PFSK-1 (cell line): ENCODE results near the gene MID1IP1.

ENCODE experiments used
- FOXP2 ChIP-seq: optimal IDR thresholded peaks from 2 replicates; pipeline ENCODE3; 2011; ENCODE audit warnings: borderline replicate concordance, control low read depth, inconsistent platforms; ENCODE audit not compliant: insufficient read depth; ENCODE audit errors: extremely low read length, extremely low read depth
- POLR2AphosphoS5 ChIP-seq: IDR thresholded peaks from 2 replicates; pipeline ENCODE4 v1.6.1; 2012; ENCODE audit warnings: low read depth, mild to moderate bottlenecking, control low read depth, low read length, moderate library complexity
- SIN3A ChIP-seq: IDR thresholded peaks from 2 replicates; pipeline ENCODE4 v1.6.1; 2012; ENCODE audit warnings: mild to moderate bottlenecking, low read length, moderate library complexity, borderline replicate concordance; ENCODE audit not compliant: insufficient read depth
- TAF1 ChIP-seq: IDR thresholded peaks from 2 replicates; pipeline ENCODE4 v1.6.1; 2012; ENCODE audit warnings: low read length, control low read depth, borderline replicate concordance; ENCODE audit not compliant: insufficient read depth
- TF ChIP-seq, protein P1 (sequence below), 2 experiments: IDR thresholded peaks; 2 replicates each; pipeline versions ENCODE4 v1.6.1 to v1.8.0; 2011 to 2012; ENCODE audit warnings: low read depth in 2 of 2, low read length in 2 of 2, control low read depth in 1 of 2, inconsistent platforms in 1 of 2, mild to moderate bottlenecking in 1 of 2, moderate library complexity in 1 of 2; ENCODE audit not compliant: insufficient read depth in 1 of 2

Gene MID1IP1

DNA sequence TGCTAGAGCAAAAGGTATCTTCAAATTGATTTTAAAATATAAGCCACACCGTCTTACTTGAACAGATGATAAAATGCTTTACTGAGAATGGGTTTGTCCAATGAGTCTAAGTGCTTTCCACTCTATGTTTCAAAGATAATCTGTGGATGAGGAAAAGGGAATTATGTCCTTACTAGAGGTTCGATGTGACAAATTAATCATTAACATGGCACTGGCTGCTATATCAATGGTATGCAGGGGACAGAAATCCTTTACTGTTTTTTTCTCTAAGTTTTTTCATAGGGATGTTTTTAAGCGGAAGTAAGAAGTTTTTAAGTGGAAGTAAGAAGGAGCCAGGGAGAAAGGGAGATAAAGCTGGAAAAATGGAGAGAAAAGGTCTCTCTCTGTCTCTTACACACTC is 38.0 kb downstream of the MID1IP1 start:
- no peak for TF ChIP-seq SIN3A
- TF ChIP-seq, protein P1, sequence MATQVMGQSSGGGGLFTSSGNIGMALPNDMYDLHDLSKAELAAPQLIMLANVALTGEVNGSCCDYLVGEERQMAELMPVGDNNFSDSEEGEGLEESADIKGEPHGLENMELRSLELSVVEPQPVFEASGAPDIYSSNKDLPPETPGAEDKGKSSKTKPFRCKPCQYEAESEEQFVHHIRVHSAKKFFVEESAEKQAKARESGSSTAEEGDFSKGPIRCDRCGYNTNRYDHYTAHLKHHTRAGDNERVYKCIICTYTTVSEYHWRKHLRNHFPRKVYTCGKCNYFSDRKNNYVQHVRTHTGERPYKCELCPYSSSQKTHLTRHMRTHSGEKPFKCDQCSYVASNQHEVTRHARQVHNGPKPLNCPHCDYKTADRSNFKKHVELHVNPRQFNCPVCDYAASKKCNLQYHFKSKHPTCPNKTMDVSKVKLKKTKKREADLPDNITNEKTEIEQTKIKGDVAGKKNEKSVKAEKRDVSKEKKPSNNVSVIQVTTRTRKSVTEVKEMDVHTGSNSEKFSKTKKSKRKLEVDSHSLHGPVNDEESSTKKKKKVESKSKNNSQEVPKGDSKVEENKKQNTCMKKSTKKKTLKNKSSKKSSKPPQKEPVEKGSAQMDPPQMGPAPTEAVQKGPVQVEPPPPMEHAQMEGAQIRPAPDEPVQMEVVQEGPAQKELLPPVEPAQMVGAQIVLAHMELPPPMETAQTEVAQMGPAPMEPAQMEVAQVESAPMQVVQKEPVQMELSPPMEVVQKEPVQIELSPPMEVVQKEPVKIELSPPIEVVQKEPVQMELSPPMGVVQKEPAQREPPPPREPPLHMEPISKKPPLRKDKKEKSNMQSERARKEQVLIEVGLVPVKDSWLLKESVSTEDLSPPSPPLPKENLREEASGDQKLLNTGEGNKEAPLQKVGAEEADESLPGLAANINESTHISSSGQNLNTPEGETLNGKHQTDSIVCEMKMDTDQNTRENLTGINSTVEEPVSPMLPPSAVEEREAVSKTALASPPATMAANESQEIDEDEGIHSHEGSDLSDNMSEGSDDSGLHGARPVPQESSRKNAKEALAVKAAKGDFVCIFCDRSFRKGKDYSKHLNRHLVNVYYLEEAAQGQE (IDR thresholded peaks at IDR 0.05; ENCODE audit: insufficient read depth in 1 of 2, low read depth in 2 of 2, low read length in 2 of 2): no peak
- no peak for TF ChIP-seq TAF1
- no peak for TF ChIP-seq FOXP2
- no peak for TF ChIP-seq POLR2AphosphoS5

DNA sequence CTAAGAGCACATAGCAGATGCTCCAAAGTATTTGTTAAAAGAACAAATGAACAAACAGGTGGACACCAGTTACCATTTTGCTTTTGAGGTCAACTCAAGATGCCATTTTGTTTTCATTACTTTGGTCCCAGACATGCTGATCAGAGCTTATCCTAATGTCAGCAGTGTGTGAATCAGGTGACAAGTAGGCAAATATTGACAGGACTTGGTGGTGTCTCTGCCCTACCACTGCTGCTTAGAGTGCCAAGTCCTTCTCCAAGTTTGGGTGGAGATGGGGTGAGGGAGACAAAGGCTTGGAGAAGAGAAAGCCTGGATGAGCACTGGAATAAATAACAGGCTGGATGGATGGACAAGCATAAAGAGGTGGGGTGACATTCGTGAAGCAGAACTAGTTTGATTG is 38.7 kb downstream of the MID1IP1 start:
- TF ChIP-seq TAF1 (no peak), POLR2AphosphoS5 (no peak), SIN3A (no peak), FOXP2 (no peak)
- TF ChIP-seq, protein P1 (IDR thresholded peaks at IDR 0.05; ENCODE audit: insufficient read depth in 1 of 2, low read depth in 2 of 2, low read length in 2 of 2): no peak

DNA sequence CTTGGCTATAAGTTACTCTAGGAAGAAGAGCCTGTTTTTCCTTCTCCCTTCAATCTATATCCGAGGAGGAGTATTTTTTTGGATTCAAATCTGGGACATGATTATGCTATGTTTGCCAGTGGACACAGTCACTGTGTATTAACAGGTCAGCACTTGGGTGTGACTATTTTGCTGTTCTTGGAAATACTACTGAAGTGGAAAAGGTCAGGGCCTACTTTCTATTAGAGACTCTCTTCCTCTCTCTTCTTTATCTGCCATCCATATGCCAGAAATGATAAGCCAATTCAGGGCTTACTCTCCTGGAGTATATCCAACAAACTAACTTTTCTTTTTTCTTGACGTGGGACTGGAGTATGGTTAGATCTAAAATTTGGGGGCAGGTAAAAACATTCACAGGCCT is 40.5 kb downstream of the MID1IP1 start:
- TF ChIP-seq POLR2AphosphoS5 (no peak), FOXP2 (no peak), TAF1 (no peak), SIN3A (no peak)
- TF ChIP-seq, protein P1 (IDR thresholded peaks at IDR 0.05; ENCODE audit: insufficient read depth in 1 of 2, low read depth in 2 of 2, low read length in 2 of 2): no peak

DNA sequence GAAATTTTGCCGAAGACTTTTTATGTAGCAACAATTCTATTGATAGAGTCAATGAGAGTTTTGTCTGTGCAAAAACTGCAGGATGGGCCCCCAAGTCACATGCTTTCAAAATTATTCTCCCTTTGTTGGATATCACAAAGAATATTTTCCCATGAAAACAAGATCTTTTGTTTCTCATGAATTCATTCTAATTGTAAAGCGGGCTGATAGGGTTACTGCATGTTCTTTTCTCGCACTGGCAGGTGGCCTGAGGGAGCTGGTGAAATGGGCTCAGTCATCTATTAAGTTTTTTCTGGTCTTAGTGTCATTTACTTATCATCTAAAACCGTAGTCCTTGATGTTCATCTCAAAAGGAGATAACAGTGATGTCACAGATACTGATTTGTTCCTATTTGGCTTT is 44.2 kb downstream of the MID1IP1 start:
- no peak for TF ChIP-seq TAF1
- TF ChIP-seq POLR2AphosphoS5: no peak
- no peak for TF ChIP-seq FOXP2
- TF ChIP-seq SIN3A: no peak
- TF ChIP-seq, protein P1 (IDR thresholded peaks at IDR 0.05; ENCODE audit: insufficient read depth in 1 of 2, low read depth in 2 of 2, low read length in 2 of 2): no peak

DNA sequence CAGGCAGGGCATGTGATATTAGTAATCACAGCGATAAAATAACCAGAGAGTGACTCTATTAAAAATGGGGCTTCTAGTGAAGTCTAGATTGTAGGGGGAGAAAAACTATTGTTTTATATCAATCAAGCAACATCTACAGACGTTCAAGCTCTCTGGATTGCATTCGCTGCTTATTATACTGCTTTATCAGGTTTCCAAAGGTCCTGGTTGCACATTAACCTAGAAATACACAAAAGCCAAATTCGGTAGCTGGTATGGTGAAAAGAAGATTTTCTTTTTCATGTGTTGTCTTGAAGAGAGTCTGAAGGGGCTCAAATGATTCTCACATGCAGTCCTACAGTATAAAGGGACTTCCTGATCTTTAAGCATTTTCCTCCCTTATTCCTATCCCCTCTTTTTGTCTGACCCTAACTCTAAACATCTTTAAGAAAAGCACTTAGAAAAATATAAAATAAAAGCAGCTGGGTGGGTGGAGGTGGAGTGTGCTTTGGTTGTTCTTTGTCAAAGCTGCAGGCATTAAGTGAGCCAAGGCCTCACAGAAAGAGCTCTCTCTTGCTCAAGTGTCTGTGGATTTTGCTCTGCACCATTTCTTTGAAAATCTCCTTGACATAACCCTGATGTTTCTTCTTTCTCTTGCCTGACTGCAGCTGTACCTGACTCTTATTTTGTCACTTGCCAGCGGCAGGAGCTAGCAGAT is 46.1 kb downstream of the MID1IP1 start:
- TF ChIP-seq POLR2AphosphoS5 (no peak), SIN3A (no peak), TAF1 (no peak), FOXP2 (no peak)
- TF ChIP-seq, protein P1 (IDR thresholded peaks at IDR 0.05; ENCODE audit: insufficient read depth in 1 of 2, low read depth in 2 of 2, low read length in 2 of 2): no peak
